ENCODE measurements around the gene SYTL3. TPM values are rescaled to one million over a fixed set of nuclear protein-coding genes. Genes with fewer than 3 reads are reported as not detected.

Gene SYTL3
- total and polyA plus RNA-seq, 2 experiments from 2014 or later, result 0.07 TPM; not detected in 1

GRCh38 chr6:158607411-158608170 lies 42.3 kb upstream of the SYTL3 start:
- Mint-ChIP-seq H3K4me3 (no peak overlapping the region), H3K27me3 (ENCODE audit: insufficient read depth, low read depth, poor library complexity) (peaks cover 5% of the 10 kb centered on the region), H3K36me3 (ENCODE audit: low read depth) (peaks cover 60% of the 10 kb centered on the region), H3K4me1 (peaks cover 18% of the 10 kb centered on the region), H3K9me3 (no peaks in the 10 kb centered on the region), H3K27ac (no peak overlapping the region)
- Histone ChIP-seq H3F3A (replicated peaks; ENCODE audit: low read depth) (peaks cover 4% of the 10 kb centered on the region; the same call in 1 of the 2 replicates), H3K4me1 (ENCODE audit: insufficient read depth) (peaks cover 7% of the 10 kb centered on the region), H3K9me2 (ENCODE audit: insufficient read depth) (no peaks in the 10 kb centered on the region), H2AFZ (no peak overlapping the region), H4K20me1 (replicated peaks; ENCODE audit: insufficient read depth) (0 out of 2 replicates have a peak, but pooled peaks cover 6% of the 10 kb centered on the region), H3K79me2 (replicated peaks; ENCODE audit: insufficient read depth) (0 out of 2 replicates have a peak, but pooled peaks cover 3% of the 10 kb centered on the region), H3K27me3 (ENCODE audit: insufficient read depth) (no peaks in the 10 kb centered on the region), H3K27ac (ENCODE audit: low read depth) (no peak overlapping the region), H3K36me3 (ENCODE audit: insufficient read depth) (peaks cover 4% of the 10 kb centered on the region), H3K4me3 (no peak overlapping the region), H3K4me2 (no peak overlapping the region)
- no peak for ATAC-seq
- TF ChIP-seq EZH2 (IDR thresholded peaks at IDR 0.05; ENCODE audit: low read depth, unreplicated experiment) (no peak), NANOG (IDR thresholded peaks at IDR 0.05; ENCODE audit: borderline replicate concordance) (no peak)
- no peak for DNase-seq (ENCODE audit: low spot score)

- H3K27ac Mint-ChIP-seq, result no peak overlapping the region
- no peaks in the 10 kb centered on the region for H3K9me3 Mint-ChIP-seq
- Histone ChIP-seq H3K4me3 (no peak overlapping the region), H3F3A (replicated peaks; ENCODE audit: low read depth) (peaks cover 4% of the 10 kb centered on the region; the same call in 1 of the 2 replicates), H2AFZ (no peak overlapping the region), H3K79me2 (replicated peaks; ENCODE audit: insufficient read depth) (no peaks in the 10 kb centered on the region), H3K4me2 (no peak overlapping the region), H3K36me3 (ENCODE audit: insufficient read depth) (peaks cover 4% of the 10 kb centered on the region), H3K27me3 (ENCODE audit: insufficient read depth) (no peaks in the 10 kb centered on the region), H3K4me1 (ENCODE audit: insufficient read depth) (peaks cover 9% of the 10 kb centered on the region), H4K20me1 (replicated peaks; ENCODE audit: insufficient read depth) (0 out of 2 replicates have a peak, but pooled peaks cover 6% of the 10 kb centered on the region), H3K27ac (ENCODE audit: low read depth) (no peak overlapping the region), H3K9me2 (ENCODE audit: insufficient read depth) (no peaks in the 10 kb centered on the region)
- H3K4me3 Mint-ChIP-seq, result no peak overlapping the region
- H3K27me3 Mint-ChIP-seq (ENCODE audit: insufficient read depth, low read depth, poor library complexity), result peaks cover 5% of the 10 kb centered on the region
- peaks cover 22% of the 10 kb centered on the region for H3K4me1 Mint-ChIP-seq
- H3K36me3 Mint-ChIP-seq (ENCODE audit: low read depth), result peaks cover 63% of the 10 kb centered on the region
- ATAC-seq (no peak), DNase-seq (ENCODE audit: low spot score) (no peak)
- TF ChIP-seq EZH2phosphoT487 (IDR thresholded peaks at IDR 0.05; ENCODE audit: unreplicated experiment) (no peak), NANOG (IDR thresholded peaks at IDR 0.05; ENCODE audit: borderline replicate concordance) (no peak), JUNB (IDR thresholded peaks at IDR 0.05; ENCODE audit: unreplicated experiment) (no peak), ZNF114 (CRISPR knock-in tag; IDR thresholded peaks at IDR 0.05) (no peak), EZH2 (IDR thresholded peaks at IDR 0.05; ENCODE audit: low read depth, unreplicated experiment) (no peak), ZNF331 (CRISPR knock-in tag; IDR thresholded peaks at IDR 0.05; ENCODE audit: low read depth) (no peak), STAT1 (IDR thresholded peaks at IDR 0.05; ENCODE audit: unreplicated experiment) (no peak), ZNF462 (CRISPR knock-in tag; IDR thresholded peaks at IDR 0.05) (no peak), POLR2AphosphoS5 (IDR thresholded peaks at IDR 0.05; ENCODE audit: low read depth) (no peak), CTCF (conservative IDR thresholded peaks at IDR 0.05; ENCODE audit: low read depth in 2 of 2) (no peak), CREB1 (CRISPR knock-in tag; IDR thresholded peaks at IDR 0.05; ENCODE audit: low read depth) (no peak)
Observed at GRCh38 chr6:158608221-158608620, 41.6 kb upstream of the SYTL3 start.
